Esophagus squamous epithelium (tissue), 5 donors: ENCODE results near the gene KRTAP21-2. TPM values are rescaled to one million over a fixed set of nuclear protein-coding genes. Genes with fewer than 3 reads are reported as not detected.
"Not testable (repeated sequence)": the region's sequence is repeated elsewhere in the genome, so short reads cannot be mapped to it uniquely, and the experiment has no call there.

Source experiments
- DNase-seq: peaks from one replicate; lab custom pipeline; 2025; lab: John Stamatoyannopoulos, UW
- H3K27ac ChIP-seq, 4 donors: fragments of 200-600 bp; sonication (generic); one replicate each; pipeline ENCODE4 v1.5.1; 2016 to 2019; ENCODE audit warnings: mild to moderate bottlenecking in 1 of 4
- H3K27me3 ChIP-seq, 4 donors: fragments of 200-600 bp; sonication (generic); 1 replicate in 3 of 4; 2 replicates in 1 of 4; pipeline versions ENCODE4 v1.5.1 to v1.6.0; 2017 to 2021; ENCODE audit warnings: antibody characterized with exemption in 1 of 4
- H3K36me3 ChIP-seq, 3 donors: fragments of 200-600 bp; sonication (generic); one replicate each; pipeline ENCODE4 v1.5.1; 2016 to 2019
- H3K4me1 ChIP-seq, 3 donors: fragments of 200-600 bp; sonication (generic); one replicate each; pipeline ENCODE4 v1.5.1; 2017 to 2019
- H3K4me3 ChIP-seq, 4 donors: fragments of 200-600 bp; sonication (generic); 1 replicate in 3 of 4; 2 replicates in 1 of 4; pipeline ENCODE4 v1.5.1; 2016 to 2019; ENCODE audit warnings: mild to moderate bottlenecking in 2 of 4, moderate library complexity in 1 of 4
- H3K9me3 ChIP-seq, 3 donors: fragments of 200-600 bp; sonication (generic); one replicate each; pipeline ENCODE4 v1.5.1; 2016 to 2019
- POLR2A ChIP-seq, 4 donors: fragments of 450-650 bp; IDR thresholded peaks; one replicate each; pipeline ENCODE4 v1.6.1; 2017; ENCODE audit warnings: antibody characterized with exemption in 4 of 4, mild to moderate bottlenecking in 4 of 4, moderate library complexity in 3 of 4
- WGBS, 2 donors: methylation state at CpG; one replicate each; pipeline ENCODE4 v1.1.5; 2018; 5-methylcytosine and 5-hydroxymethylcytosine counted together
- intact Hi-C: fragments of 100-400 bp; cut with DNase I; formaldehyde crosslinking; loops from one replicate; pipeline ENCODE4 v1.15.0; 2022
- total RNA-seq, 4 donors: library from RNA; depleted of rRNA; stranded (reverse); fragments of >200 nt; gene quantifications; one replicate each; pipeline ENCODE4 v1.1.0, GENCODE V29; 2016
- TF ChIP-seq, protein P1 (sequence below), 6 experiments: fragments of 450-650 bp in 4 of 6; fragments of 200-600 bp in 2 of 6; sonication (generic) in 2 of 6; IDR thresholded peaks; one replicate each; pipeline ENCODE4 v1.5.1; 2016 to 2019; ENCODE audit warnings: antibody characterized with exemption in 6 of 6, mild to moderate bottlenecking in 4 of 6, moderate library complexity in 4 of 6
- donor health status: DM: yes; HTN: yes; CAD: no.

The KRTAP21-2 gene
- total RNA-seq, 4 donors from 2014 or later, result not detected

DNA sequence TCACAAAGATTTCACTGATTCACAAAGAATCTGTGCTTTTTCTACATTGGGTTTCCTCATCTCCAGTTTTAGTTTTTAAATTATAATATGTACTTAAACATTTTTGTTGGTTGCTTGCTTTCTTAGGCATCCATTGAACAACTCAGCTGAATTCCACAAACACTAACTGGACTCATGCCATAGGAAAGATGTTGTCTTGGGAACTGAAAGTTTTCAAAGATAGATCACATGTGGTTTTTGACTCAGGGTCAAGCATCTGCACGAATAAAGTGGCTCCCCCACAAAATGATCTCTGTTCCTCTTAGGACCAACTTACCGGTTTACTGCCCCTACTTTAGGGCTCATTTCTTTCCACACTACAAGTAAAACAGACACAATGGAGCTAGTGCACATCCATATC is 11.2 kb upstream of the KRTAP21-2 start:
- no peak for DNase-seq
- no peaks in the 10 kb centered on the region for H3K9me3 ChIP-seq
- intact Hi-C loops, result no loop called here

DNA sequence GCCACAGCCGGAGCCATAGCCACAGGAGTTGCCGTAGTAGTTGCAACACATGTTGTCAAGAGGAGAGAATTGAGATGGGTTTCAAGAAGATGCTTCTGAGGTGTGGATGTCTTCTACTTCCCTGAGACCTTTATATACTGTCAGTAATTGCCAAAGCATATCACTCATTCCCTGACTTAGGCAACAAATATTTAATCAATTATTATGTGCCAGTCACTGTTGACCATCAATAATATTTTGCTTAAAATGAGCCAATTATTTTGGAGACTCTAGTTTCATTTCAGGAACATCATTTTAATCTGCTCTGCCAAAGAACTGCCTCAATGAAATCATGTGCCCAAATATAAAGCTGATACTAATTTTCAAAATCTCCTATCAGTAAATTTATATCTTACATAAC is 8.3 kb upstream of the KRTAP21-2 start, which contains the start of gene KRTAP21-1:
KRTAP21-1 (minus strand) TSS at position 101 of the 400 bp plus-strand sequence; CDS start at position 51, 50 bp downstream.
- H3K4me3 ChIP-seq, DNase-seq, intact Hi-C loops, H3K27ac ChIP-seq, H3K36me3 ChIP-seq, H3K4me1 ChIP-seq, H3K27me3 ChIP-seq, H3K9me3 ChIP-seq: not testable (repeated sequence)
- WGBS, 2 donors, result no CpG with 5 or more reads among the region's 2 CpGs

More for the DNA sequence above, 11.2 kb upstream of the KRTAP21-2 start:
- Histone ChIP-seq H3K27me3 (no peaks in the 10 kb centered on the region), H3K4me3 (no peak overlapping the region), H3K4me1 (no peaks in the 10 kb centered on the region), H3K27ac (no peak overlapping the region), H3K36me3 (no peaks in the 10 kb centered on the region)
- 47 to 58% methylated on average over 2 of the region's 2 CpGs for WGBS, 2 donors
- TF ChIP-seq, protein P1, sequence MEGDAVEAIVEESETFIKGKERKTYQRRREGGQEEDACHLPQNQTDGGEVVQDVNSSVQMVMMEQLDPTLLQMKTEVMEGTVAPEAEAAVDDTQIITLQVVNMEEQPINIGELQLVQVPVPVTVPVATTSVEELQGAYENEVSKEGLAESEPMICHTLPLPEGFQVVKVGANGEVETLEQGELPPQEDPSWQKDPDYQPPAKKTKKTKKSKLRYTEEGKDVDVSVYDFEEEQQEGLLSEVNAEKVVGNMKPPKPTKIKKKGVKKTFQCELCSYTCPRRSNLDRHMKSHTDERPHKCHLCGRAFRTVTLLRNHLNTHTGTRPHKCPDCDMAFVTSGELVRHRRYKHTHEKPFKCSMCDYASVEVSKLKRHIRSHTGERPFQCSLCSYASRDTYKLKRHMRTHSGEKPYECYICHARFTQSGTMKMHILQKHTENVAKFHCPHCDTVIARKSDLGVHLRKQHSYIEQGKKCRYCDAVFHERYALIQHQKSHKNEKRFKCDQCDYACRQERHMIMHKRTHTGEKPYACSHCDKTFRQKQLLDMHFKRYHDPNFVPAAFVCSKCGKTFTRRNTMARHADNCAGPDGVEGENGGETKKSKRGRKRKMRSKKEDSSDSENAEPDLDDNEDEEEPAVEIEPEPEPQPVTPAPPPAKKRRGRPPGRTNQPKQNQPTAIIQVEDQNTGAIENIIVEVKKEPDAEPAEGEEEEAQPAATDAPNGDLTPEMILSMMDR (IDR thresholded peaks at IDR 0.05), result no peak
- no peak for TF ChIP-seq POLR2A (IDR thresholded peaks at IDR 0.05)

DNA sequence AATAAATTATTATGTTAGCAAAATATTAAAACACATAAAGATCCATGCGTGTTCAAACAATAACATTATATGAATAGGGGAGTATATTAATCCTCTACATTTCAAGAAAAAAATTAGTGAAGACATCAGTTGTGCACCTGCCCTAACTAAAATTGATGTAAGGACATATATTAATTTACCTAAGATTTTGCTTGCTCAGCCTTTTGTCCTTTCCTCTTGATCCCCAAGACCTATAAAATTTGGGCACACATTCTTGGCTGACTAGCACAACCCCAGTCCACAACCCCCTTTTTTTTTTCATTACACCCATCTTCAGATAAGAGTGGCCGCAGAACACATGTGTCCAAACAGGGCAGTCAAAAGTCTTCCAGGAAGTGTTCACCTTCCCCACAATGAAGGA is 6.6 kb downstream of the KRTAP21-2 start:
- DNase-seq, result no peak
- WGBS, 2 donors, result 85 to 100% methylated on average over 2 of the region's 2 CpGs
- no peaks in the 10 kb centered on the region for H3K27me3 ChIP-seq
- TF ChIP-seq, protein P1 (IDR thresholded peaks at IDR 0.05), result no peak
- no peak for TF ChIP-seq POLR2A (IDR thresholded peaks at IDR 0.05)
- intact Hi-C loops, result no loop called here
- H3K36me3 ChIP-seq, result no peaks in the 10 kb centered on the region
- no peak overlapping the region for H3K27ac ChIP-seq
- no peak overlapping the region for H3K4me3 ChIP-seq
- H3K4me1 ChIP-seq, result no peaks in the 10 kb centered on the region
- H3K9me3 ChIP-seq, result no peaks in the 10 kb centered on the region

DNA sequence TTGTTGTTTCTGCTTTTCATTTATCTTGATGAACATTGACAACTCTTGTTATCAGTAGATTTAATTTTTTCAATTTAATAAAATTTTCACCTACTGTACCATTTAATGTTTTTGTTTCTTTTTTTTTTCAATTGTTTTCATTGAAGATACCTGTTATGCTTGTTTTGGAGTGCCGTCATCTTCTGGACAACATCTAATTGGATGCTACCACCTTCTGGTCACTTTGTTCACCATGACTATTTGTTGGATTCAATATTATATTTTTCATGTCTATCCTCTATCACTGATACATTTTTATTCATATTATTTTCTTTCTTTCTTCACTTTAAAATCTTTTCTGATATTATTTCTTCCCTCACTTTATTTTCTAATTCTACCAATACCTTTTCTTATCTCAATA is 14.0 kb downstream of the KRTAP21-2 start:
- intact Hi-C loops, result no loop called here
- no peak overlapping the region for H3K4me3 ChIP-seq
- no peaks in the 10 kb centered on the region for H3K9me3 ChIP-seq
- no peaks in the 10 kb centered on the region for H3K4me1 ChIP-seq
- 48 to 51% methylated on average over 1 of the region's 1 CpG for WGBS, 2 donors
- no peak for DNase-seq
- H3K27ac ChIP-seq, result no peak overlapping the region
- H3K36me3 ChIP-seq, result no peaks in the 10 kb centered on the region
- H3K27me3 ChIP-seq, result no peaks in the 10 kb centered on the region
- TF ChIP-seq, protein P1 (IDR thresholded peaks at IDR 0.05), result no peak
- TF ChIP-seq POLR2A (IDR thresholded peaks at IDR 0.05), result no peak

DNA sequence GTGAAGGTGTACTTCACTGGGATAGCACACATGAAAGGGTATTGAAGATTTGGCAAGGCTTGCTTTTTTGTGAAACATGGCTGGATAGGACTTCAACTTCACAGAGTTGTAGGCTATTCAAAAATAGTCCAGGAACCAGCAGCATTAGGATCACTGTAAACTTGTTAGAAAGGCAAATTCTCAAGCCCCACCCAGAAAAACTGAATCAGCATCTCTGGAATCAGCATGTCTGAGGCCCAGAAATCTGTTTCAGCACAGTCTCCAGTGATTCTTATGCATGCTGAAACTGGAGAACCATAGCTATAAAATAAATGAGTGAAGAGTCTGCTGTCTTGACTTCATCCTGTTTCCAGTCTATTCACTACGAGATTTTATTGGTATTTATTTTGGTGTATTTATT is 20.3 kb downstream of the KRTAP21-2 start:
- no peak overlapping the region for H3K27ac ChIP-seq
- no peaks in the 10 kb centered on the region for H3K27me3 ChIP-seq
- H3K4me3 ChIP-seq, result no peak overlapping the region
- H3K9me3 ChIP-seq, result no peaks in the 10 kb centered on the region
- 9 to 38% methylated on average over 1 of the region's 1 CpG for WGBS, 2 donors
- intact Hi-C loops, result no loop called here
- TF ChIP-seq, protein P1 (IDR thresholded peaks at IDR 0.05), result no peak
- TF ChIP-seq POLR2A (IDR thresholded peaks at IDR 0.05), result no peak
- no peaks in the 10 kb centered on the region for H3K36me3 ChIP-seq
- DNase-seq, result no peak
- H3K4me1 ChIP-seq, result no peaks in the 10 kb centered on the region

DNA sequence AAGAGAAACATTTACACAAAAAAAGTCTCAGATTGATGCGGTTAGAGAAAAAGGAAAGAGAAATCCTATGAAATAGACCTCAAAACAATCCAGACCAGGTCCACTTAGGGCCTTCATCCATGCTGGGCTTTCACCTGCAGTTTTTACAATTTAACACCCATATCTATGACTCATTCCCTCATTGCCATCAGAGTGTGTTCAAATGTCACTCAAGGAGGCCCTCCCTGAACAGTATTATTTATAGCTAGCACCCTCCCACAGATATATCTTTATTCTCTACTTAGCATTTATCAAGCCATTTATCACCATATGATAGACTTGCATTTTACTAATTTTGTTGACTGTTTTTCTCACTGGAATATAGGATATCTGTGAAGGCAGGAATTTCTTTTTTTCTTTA is 27.7 kb downstream of the KRTAP21-2 start:
- 79 to 95% methylated on average over 1 of the region's 1 CpG for WGBS, 2 donors
- H3K4me1 ChIP-seq, result no peaks in the 10 kb centered on the region
- no peak overlapping the region for H3K27ac ChIP-seq
- H3K36me3 ChIP-seq, result no peaks in the 10 kb centered on the region
- no peaks in the 10 kb centered on the region for H3K9me3 ChIP-seq
- no peaks in the 10 kb centered on the region for H3K27me3 ChIP-seq
- H3K4me3 ChIP-seq, result no peak overlapping the region
- DNase-seq, result no peak
- intact Hi-C loops, result no loop called here
- no peak for TF ChIP-seq POLR2A (IDR thresholded peaks at IDR 0.05)
- TF ChIP-seq, protein P1 (IDR thresholded peaks at IDR 0.05), result no peak
